HepG2 (cell line): ENCODE data around the gene ARL14EPL. TPM values are rescaled to one million over a fixed set of nuclear protein-coding genes. Genes with fewer than 3 reads are reported as not detected.

Source experiments
- ATAC-seq: fragments of 200-7000 bp; cut with Tn5 transposase; 3 replicates; pipeline ENCODE4 v1.9.1; 2020; ENCODE audit warnings: mild to moderate bottlenecking, moderate library complexity
- BruUV-seq: library from RNA; stranded (reverse); fragments of 400-500 nt; replicated peaks from 2 replicates; lab custom pipeline; 2021; lab: Mats Ljungman, UMichigan
- CTCF ChIA-PET: fragments of 300-600 bp; formaldehyde crosslinking; extraction: SDS; loops from one replicate; lab custom pipeline; 2021; ENCODE audit warnings: low total read pairs, inconsistent platforms, low intra/inter-chr PET ratio; lab: Yijun Ruan, JAX
- POLR2A ChIA-PET: fragments of 350-600 bp; sonication (Branson Sonifier 250); formaldehyde crosslinking; loops from one replicate; lab custom pipeline; 2020; ENCODE audit warnings: antibody characterized with exemption, inconsistent platforms; lab: Yijun Ruan, JAX
- DNase-seq: peaks from one replicate; pipeline ENCODE4 v3.0.0-alpha.2; 2015; ENCODE audit warnings: low spot score
- FAIRE-seq: peaks from 3 replicates; lab custom pipeline; 2011; peaks lifted over from hg19 to GRCh38; lab: Jason Lieb, UNC
- H2AFZ ChIP-seq: one replicate; pipeline ENCODE4 v1.6.1; 2011; ENCODE audit warnings: low read length, inconsistent platforms
- H3K27ac ChIP-seq: fragments of 300-600 bp; 3 replicates; pipeline ENCODE4 v1.8.0; 2011; ENCODE audit warnings: mixed run types, mild to moderate bottlenecking, mixed read lengths, low read length, inconsistent platforms; ENCODE audit not compliant: insufficient read depth; ENCODE audit errors: extremely low read length
- H3K27me3 ChIP-seq, 2 experiments: fragments of 200-600 bp in 1 of 2; 2 replicates in 1 of 2; 3 replicates in 1 of 2; pipeline versions ENCODE4 v1.6.0 to v1.8.0; 2011; ENCODE audit warnings: low read length in 2 of 2, mild to moderate bottlenecking in 2 of 2, moderate library complexity in 2 of 2, inconsistent platforms in 1 of 2; ENCODE audit not compliant: insufficient read depth in 2 of 2, control insufficient read depth in 1 of 2
- H3K36me3 ChIP-seq, 2 experiments: fragments of 200-600 bp in 1 of 2; replicated peaks in 1 of 2; 2 replicates in 1 of 2; 3 replicates in 1 of 2; pipeline versions ENCODE4 v1.5.1 to v1.8.0; 2011; ENCODE audit warnings: low read length in 2 of 2, inconsistent platforms in 1 of 2; ENCODE audit not compliant: insufficient read depth in 2 of 2, control insufficient read depth in 1 of 2
- H3K4me1 ChIP-seq: 2 replicates; pipeline ENCODE4 v1.5.1; 2012; ENCODE audit warnings: low read length, inconsistent platforms; ENCODE audit not compliant: insufficient read depth
- H3K4me2 ChIP-seq: 2 replicates; pipeline ENCODE4 v1.6.0; 2011; ENCODE audit warnings: low read depth, low read length, inconsistent platforms
- H3K4me3 ChIP-seq, 3 experiments: fragments of 200-600 bp in 1 of 3; sonication (generic), shearing (Covaris generic) in 1 of 3; replicated peaks in 1 of 3; 2 replicates each; pipeline ENCODE4 v1.5.1; 2011 to 2016; ENCODE audit warnings: low read length in 3 of 3, inconsistent platforms in 2 of 3, low read depth in 2 of 3, mild to moderate bottlenecking in 2 of 3, control low read depth in 1 of 3, mixed read lengths in 1 of 3; ENCODE audit not compliant: insufficient read depth in 1 of 3
- H3K79me2 ChIP-seq: one replicate; pipeline ENCODE4 v1.6.1; 2011; ENCODE audit warnings: low read length, inconsistent platforms; ENCODE audit not compliant: insufficient read depth
- H3K9ac ChIP-seq: 2 replicates; pipeline ENCODE4 v1.6.0; 2011; ENCODE audit warnings: mild to moderate bottlenecking, low read depth, low read length, inconsistent platforms; ENCODE audit not compliant: insufficient read depth
- H3K9me3 ChIP-seq: 2 replicates; pipeline ENCODE4 v1.5.1; 2012; ENCODE audit warnings: mild to moderate bottlenecking, low read length
- H4K20me1 ChIP-seq: 2 replicates; pipeline ENCODE4 v1.6.0; 2011; ENCODE audit warnings: inconsistent platforms, mild to moderate bottlenecking, low read length, moderate library complexity; ENCODE audit not compliant: insufficient read depth
- E2F5 ChIP-seq: sonication (generic); formaldehyde crosslinking; conservative IDR thresholded peaks from 2 replicates; pipeline ENCODE4 v1.4.0; 2020; ENCODE audit warnings: missing genetic modification reagents
- FOXK2 ChIP-seq: fragments of 450-650 bp; IDR thresholded peaks from 2 replicates; pipeline ENCODE4 v1.6.1; 2016
- MLX ChIP-seq: IDR thresholded peaks from 2 replicates; pipeline ENCODE4 v1.6.1; 2016
- NFYC ChIP-seq: IDR thresholded peaks from 2 replicates; pipeline ENCODE4 v1.6.1; 2016; ENCODE audit warnings: missing genetic modification reagents, missing compliant biosample characterization
- PCBP1 ChIP-seq: fragments of 200-400 bp; formaldehyde crosslinking; IDR thresholded peaks from 2 replicates; pipeline ENCODE4 v1.6.1; 2017; ENCODE audit warnings: mild to moderate bottlenecking, low read depth, low read length, borderline replicate concordance
- ZC3H4 ChIP-seq: sonication (generic); formaldehyde crosslinking; IDR thresholded peaks from 2 replicates; pipeline ENCODE4 v1.4.0; 2020; ENCODE audit warnings: missing genetic modification reagents, borderline replicate concordance
- ZFP90 ChIP-seq: sonication (generic); formaldehyde crosslinking; IDR thresholded peaks from 2 replicates; pipeline ENCODE4 v1.8.0; 2022; ENCODE audit warnings: missing genetic modification reagents, mild to moderate bottlenecking, inconsistent platforms, borderline replicate concordance
- ZHX2 ChIP-seq, 2 experiments: sonication (generic) in 1 of 2; formaldehyde crosslinking in 1 of 2; IDR thresholded peaks; 2 replicates each; pipeline versions ENCODE4 v1.6.1 to v1.9.0; 2014 to 2022; ENCODE audit warnings: antibody characterized with exemption in 1 of 2, borderline replicate concordance in 1 of 2, inconsistent platforms in 1 of 2, low read depth in 1 of 2, missing genetic modification reagents in 1 of 2
- ZNF512 ChIP-seq: sonication (generic); formaldehyde crosslinking; IDR thresholded peaks from 2 replicates; pipeline ENCODE4 v1.4.0; 2020; ENCODE audit warnings: mild to moderate bottlenecking, missing genetic modification reagents
- ZNF570 ChIP-seq: sonication (generic); formaldehyde crosslinking; IDR thresholded peaks from 2 replicates; pipeline ENCODE4 v1.4.0; 2020; ENCODE audit warnings: mild to moderate bottlenecking, missing genetic modification reagents, borderline replicate concordance
- ZNF850 ChIP-seq: sonication (generic); formaldehyde crosslinking; conservative IDR thresholded peaks from 2 replicates; pipeline ENCODE4 v1.9.0; 2021; ENCODE audit warnings: mild to moderate bottlenecking, missing genetic modification reagents
- WGBS: methylation state at CpG from one replicate; pipeline ENCODE4 v1.1.6; 2017; ENCODE audit warnings: low lambda C conversion rate; 5-methylcytosine and 5-hydroxymethylcytosine counted together
- in situ Hi-C: cut with HindIII; loops from 2 replicates; pipeline ENCODE4 v1.10.0; 2017; ENCODE audit warnings: low pct_unique_long_range_greater_than_20kb; ENCODE audit not compliant: extremely low pct_ligation_motif_present
- intact Hi-C: fragments of 100-400 bp; cut with micrococcal nuclease; formaldehyde crosslinking; loops from one replicate; pipeline ENCODE4 v1.10.0; 2022; ENCODE audit not compliant: unreplicated experiment
- polyA plus RNA-seq, 8 experiments: library from polyadenylated mRNA; depleted of rRNA in 3 of 8; stranded (reverse) in 7 of 8; unstranded in 1 of 8; fragments of >200 nt; fragmentation: Illumina TruSeq in 4 of 8; extraction: Trizol in 4 of 8; gene quantifications; 2 replicates each; pipeline versions ENCODE4 v1.2.1 to v1.2.3, GENCODE V29; 2011 to 2016; ENCODE audit warnings: low read depth in 4 of 8, missing spikeins in 1 of 8, mixed read lengths in 1 of 8; ENCODE audit not compliant: insufficient read depth in 1 of 8
- total RNA-seq, 5 experiments: library from RNA; depleted of rRNA; stranded (reverse); fragments of >200 nt; fragmentation: Illumina TruSeq; extraction: Trizol; gene quantifications; 2 replicates each; pipeline ENCODE4 v1.2.3, GENCODE V29; 2016; ENCODE audit warnings: low read depth in 1 of 5

The ARL14EPL gene
- total and polyA plus RNA-seq, 2 of the 13 experiments (the other 11 are each of a cell fraction or from before 2014, with no cell fraction given) = not detected

- FAIRE-seq (no peak), ATAC-seq (no peak), DNase-seq (no peak)
- no peaks in the 10 kb centered on the region for H3K9me3 ChIP-seq
- no peak overlapping the region for H3K4me2 ChIP-seq
- H3K4me1 ChIP-seq = no peaks in the 10 kb centered on the region
- ChIA-PET POLR2A (no interaction called here), CTCF (no interaction called here)
- H4K20me1 ChIP-seq = no peaks in the 10 kb centered on the region
- H3K9ac ChIP-seq = no peak overlapping the region
- intact Hi-C loops = loop anchor here (10.0 kb wide), 1 partner anchor 759 kb away; no protein-coding TSS in a partner anchor
- H3K79me2 ChIP-seq = no peaks in the 10 kb centered on the region
- BruUV-seq = no TSS peak
- no peak overlapping the region for H3K4me3 ChIP-seq
- no peak overlapping the region for H2AFZ ChIP-seq
- H3K27ac ChIP-seq = no peak overlapping the region
- TF ChIP-seq ZFP90 (CRISPR knock-in tag) (no peak), ZC3H4 (no peak), NFYC (no peak), ZNF512 (CRISPR knock-in tag) (no peak), ZHX2 (IDR thresholded peaks at IDR 0.05; ENCODE audit: low read depth) (no peak), ZHX2 (CRISPR knock-in tag; IDR thresholded peaks at IDR 0.05; ENCODE audit: borderline replicate concordance) (no peak), E2F5 (CRISPR knock-in tag) (no peak), ZNF850 (CRISPR knock-in tag) (no peak), FOXK2 (no peak), MLX (CRISPR knock-in tag) (no peak), PCBP1 (no peak), ZNF570 (no peak)
- WGBS = 39% methylated on average over 3 of the region's 3 CpGs
- H3K27me3 ChIP-seq = no peaks in the 10 kb centered on the region
- no peaks in the 10 kb centered on the region for H3K36me3 ChIP-seq
- in situ Hi-C loops = loop anchor here (25.0 kb wide), 2 partner anchors 227 to 752 kb away; partner anchors contain the start of genes AP3S1 and ATG12
Observed at GRCh38 chr5:116063950-116064349, 31.7 kb downstream of the ARL14EPL start.
